DMS153 treated with DMSO at 0.1 percent for 48 hours (cell line): ENCODE results near the gene PCDHB15.
"Not testable (repeated sequence)": the region's sequence is repeated elsewhere in the genome, so short reads cannot be mapped to it uniquely, and the experiment has no call there.

Experiments used
- DNase-seq: peaks from one replicate; lab custom pipeline; 2025; ENCODE audit not compliant: unreplicated experiment; lab: John Stamatoyannopoulos, UW

Gene PCDHB15

DNA sequence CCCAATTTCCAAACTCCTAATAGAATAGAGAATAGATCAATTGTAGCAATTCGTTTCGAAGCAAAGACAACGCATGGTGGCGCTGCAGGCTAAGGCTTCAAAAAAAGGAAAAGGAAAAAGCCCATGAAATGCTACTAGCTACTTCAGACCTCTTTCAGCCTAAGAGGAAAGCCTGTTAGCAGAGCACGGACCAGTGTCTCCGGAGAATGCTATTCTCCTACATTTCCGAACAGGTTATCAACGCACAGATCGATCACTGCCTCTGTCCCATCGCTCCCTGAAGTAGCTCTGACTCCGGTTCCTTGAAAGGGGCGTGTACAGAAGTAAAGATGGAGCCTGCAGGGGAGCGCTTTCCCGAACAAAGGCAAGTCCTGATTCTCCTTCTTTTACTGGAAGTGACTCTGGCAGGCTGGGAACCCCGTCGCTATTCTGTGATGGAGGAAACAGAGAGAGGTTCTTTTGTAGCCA lies at the start of gene PCDHB15:
Gene PCDHB15, plus strand, starts transcription at position 146 of the 468 bp plus-strand sequence. Its CDS starts 184 bp downstream, at position 330.
- no peak for DNase-seq

DNA sequence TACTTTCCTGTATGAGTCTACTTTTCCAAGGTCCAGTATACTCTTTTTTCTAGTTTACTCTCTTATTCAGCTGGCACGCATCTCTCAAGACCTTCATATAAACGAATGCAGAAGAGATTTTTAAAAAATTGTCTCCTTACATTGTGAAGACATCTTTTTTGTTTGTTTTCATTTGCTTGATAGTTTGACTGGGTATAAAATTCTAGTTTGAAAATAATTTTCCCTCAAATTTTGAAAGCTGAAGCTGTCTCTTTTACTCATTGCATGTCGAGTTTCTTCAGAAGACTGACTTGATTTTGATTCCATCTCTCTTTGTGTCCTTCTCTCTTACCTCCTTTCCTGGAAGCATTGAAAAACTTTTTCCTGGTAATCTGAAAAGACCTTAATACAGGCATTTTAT lies 48.8 kb upstream of the PCDHB15 start:
- DNase-seq = no peak

- DNase-seq = no peak
These were observed 45.6 kb upstream of the PCDHB15 start, which contains the start of gene PCDHB11 for GRCh38 chr5:141199359-141200235. Gene PCDHB11 (plus strand): TSS chr5:141199627. CDS start chr5:141199775, 148 bp downstream.

DNA sequence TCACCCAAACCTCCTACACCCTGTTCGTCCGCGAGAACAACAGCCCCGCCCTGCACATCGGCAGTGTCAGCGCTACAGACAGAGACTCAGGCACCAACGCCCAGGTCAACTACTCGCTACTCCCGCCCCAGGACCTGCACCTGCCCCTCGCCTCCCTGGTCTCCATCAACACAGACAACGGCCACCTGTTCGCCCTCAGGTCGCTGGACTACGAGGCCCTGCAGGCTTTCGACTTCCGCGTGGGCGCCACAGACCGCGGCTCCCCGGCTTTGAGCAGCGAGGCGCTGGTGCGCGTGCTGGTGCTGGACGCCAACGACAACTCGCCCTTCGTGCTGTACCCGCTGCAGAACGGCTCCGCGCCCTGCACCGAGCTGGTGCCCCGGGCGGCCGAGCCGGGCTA lies 44.1 kb upstream of the PCDHB15 start:
- not testable (repeated sequence) for DNase-seq

GRCh38 chr5:141201646-141202045 lies 43.5 kb upstream of the PCDHB15 start:
- DNase-seq = not testable (repeated sequence)

- no peak for DNase-seq
These were observed 36.7 kb upstream of the PCDHB15 start, which contains the start of gene PCDHB12 for GRCh38 chr5:141208478-141208877. Gene PCDHB12 (plus strand): TSS chr5:141208719. CDS start chr5:141208908, 189 bp downstream.

DNA sequence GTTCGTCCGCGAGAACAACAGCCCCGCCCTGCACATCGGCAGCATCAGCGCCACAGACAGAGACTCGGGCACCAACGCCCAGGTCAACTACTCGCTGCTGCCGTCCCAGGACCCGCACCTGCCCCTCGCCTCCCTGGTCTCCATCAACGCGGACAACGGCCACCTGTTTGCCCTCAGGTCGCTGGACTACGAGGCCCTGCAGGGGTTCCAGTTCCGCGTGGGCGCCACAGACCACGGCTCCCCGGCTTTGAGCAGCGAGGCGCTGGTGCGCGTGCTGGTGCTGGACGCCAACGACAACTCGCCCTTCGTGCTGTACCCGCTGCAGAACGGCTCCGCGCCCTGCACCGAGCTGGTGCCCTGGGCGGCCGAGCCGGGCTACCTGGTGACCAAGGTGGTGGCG lies 34.9 kb upstream of the PCDHB15 start:
- DNase-seq = not testable (repeated sequence)

DNA sequence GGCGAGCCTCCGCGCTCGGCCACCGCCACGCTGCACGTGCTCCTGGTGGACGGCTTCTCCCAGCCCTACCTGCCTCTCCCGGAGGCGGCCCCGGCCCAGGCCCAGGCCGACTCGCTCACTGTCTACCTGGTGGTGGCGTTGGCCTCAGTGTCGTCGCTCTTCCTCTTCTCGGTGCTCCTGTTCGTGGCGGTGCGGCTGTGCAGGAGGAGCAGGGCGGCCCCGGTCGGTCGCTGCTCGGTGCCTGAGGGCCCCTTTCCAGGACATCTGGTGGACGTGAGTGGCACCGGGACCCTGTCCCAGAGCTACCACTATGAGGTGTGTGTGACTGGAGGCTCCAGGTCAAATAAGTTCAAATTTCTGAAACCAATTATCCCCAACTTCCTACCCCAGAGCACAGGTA lies 34.3 kb upstream of the PCDHB15 start:
- not testable (repeated sequence) for DNase-seq

DNA sequence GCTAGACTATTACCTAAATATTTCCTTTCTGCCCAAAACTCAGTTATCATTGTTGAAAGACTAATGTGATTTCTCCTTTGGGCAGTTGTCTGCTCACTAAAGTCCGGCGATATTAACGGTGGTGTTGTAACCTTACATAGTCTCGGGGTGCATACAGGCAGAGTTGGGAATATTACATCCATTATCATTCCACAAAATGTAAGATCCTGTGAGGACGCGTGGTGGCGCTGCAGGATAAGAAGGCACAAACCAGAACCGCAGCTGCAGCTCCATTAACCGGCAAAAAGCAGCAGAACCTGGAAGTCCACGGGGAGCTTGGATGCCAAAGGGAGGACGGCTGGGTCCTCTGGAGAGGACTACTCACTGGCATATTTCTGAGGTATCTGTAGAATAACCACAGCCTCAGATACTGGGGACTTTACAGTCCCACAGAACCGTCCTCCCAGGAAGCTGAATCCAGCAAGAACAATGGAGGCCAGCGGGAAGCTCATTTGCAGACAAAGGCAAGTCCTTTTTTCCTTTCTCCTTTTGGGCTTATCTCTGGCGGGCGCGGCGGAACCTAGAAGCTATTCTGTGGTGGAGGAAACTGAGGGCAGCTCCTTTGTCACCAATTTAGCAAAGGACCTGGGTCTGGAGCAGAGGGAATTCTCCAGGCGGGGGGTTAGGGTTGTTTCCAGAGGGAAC lies 31.4 kb upstream of the PCDHB15 start, which contains the start of gene PCDHB13:
Gene PCDHB13, plus strand, starts transcription at position 264 of the 684 bp plus-strand sequence. Its CDS starts 205 bp downstream, at position 469.
- DNase-seq = not testable (repeated sequence)

- not testable (repeated sequence) for DNase-seq
These were observed 30.6 kb upstream of the PCDHB15 start for GRCh38 chr5:141214583-141214982.

- not testable (repeated sequence) for DNase-seq
These were observed 29.7 kb upstream of the PCDHB15 start for GRCh38 chr5:141215504-141215903.

DNA sequence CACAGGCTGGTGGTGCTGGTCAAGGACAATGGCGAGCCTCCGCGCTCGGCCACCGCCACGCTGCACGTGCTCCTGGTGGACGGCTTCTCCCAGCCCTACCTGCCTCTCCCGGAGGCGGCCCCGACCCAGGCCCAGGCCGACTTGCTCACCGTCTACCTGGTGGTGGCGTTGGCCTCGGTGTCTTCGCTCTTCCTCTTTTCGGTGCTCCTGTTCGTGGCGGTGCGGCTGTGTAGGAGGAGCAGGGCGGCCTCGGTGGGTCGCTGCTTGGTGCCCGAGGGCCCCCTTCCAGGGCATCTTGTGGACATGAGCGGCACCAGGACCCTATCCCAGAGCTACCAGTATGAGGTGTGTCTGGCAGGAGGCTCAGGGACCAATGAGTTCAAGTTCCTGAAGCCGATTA lies 29.2 kb upstream of the PCDHB15 start:
- DNase-seq = not testable (repeated sequence)

GRCh38 chr5:141223112-141223783 lies 21.9 kb upstream of the PCDHB15 start, which contains the start of gene PCDHB14:
Gene PCDHB14 (plus strand): TSS chr5:141223343. CDS start chr5:141223506, 163 bp downstream.
- DNase-seq = peak; percentile 2

- DNase-seq = not testable (repeated sequence)
These were observed 20.4 kb upstream of the PCDHB15 start for GRCh38 chr5:141224844-141225243.

DNA sequence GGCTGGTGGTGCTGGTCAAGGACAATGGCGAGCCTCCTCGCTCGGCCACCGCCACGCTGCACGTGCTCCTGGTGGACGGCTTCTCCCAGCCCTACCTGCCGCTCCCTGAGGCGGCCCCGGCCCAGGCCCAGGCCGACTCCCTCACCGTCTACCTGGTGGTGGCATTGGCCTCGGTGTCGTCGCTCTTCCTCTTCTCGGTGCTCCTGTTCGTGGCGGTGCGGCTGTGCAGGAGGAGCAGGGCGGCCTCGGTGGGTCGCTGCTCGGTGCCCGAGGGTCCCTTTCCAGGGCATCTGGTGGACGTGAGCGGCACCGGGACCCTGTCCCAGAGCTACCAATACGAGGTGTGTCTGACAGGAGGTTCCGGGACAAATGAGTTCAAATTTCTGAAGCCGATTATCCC lies 19.8 kb upstream of the PCDHB15 start:
- not testable (repeated sequence) for DNase-seq

DNA sequence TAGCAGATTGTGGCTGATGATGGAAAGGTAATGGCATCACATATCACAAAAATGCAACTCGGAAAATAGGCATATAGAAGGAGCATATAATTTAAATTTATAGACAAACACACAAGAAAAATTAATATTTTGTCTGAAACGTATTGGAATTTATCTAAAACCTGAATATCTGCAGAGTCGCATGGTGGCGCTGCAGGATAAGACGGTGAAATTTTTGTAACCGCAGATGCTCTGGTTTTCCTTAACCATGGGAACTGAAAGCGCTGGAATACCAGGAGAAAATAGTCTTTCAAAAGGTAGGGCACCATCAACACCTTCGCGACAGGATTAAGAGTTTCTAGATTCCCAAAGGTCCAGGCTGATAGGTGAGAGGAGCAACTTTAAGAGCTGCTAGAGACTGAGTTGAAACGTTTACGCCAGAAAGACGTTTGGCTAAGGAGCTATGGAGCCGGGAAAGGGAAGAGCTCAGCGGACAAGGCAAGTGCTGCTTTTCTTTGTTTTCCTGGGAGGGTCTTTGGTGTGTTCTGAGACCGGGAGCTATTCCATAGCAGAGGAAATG lies 11.0 kb upstream of the PCDHB15 start:
- no peak for DNase-seq

DNA sequence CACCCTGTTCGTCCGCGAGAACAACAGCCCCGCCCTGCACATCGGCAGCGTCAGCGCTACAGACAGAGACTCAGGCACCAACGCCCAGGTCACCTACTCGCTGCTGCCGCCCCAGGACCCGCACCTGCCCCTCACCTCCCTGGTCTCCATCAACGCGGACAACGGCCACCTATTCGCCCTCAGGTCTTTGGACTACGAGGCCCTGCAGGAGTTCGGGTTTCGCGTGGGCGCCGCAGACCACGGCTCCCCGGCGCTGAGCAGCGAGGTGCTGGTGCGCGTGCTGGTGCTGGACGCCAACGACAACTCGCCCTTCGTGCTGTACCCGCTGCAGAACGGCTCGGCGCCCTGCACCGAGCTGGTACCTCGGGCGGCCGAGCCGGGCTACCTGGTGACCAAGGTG lies 9.3 kb upstream of the PCDHB15 start:
- not testable (repeated sequence) for DNase-seq

DNA sequence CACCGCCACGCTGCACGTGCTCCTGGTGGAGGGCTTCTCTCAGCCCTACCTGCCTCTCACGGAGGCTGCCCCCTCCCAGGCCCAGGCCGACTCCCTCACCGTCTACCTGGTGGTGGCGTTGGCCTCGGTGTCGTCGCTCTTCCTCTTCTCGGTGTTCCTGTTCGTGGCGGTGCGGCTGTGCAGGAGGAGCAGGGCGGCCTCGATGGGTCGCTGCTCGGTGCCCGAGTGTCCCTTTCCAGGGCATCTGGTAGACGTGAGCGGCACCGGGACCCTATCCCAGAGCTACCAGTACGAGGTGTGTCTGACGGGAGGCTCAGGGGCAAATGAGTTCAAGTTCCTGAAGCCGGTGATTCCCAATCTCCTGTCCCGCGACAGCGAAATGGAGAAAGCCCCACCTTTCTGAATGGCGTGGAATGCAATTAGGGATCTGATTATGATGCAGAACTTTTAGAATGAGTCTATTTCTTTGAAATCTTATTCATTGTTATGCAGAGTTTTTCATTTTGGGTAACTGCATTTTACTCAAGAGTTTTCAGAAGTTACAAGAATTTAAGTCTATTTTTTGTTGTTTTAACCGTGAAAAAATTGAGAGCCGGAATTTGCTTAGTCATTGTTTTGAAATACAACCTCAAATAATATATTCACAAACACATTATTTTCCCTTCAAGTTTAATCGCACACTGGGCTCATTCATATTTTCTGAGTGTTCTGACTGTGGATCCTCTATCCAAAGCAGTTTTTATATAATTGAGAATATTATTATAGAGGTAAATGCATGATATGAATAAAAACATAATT lies 8.5 kb upstream of the PCDHB15 start:
- no peak for DNase-seq

- no peak for DNase-seq
These were observed 3.7 kb upstream of the PCDHB15 start for GRCh38 chr5:141241496-141241895.

- not testable (repeated sequence) for DNase-seq
These were observed 1.8 kb downstream of the PCDHB15 start for GRCh38 chr5:141246971-141247370.
